ENCODE results near the gene LMF1.
"Not testable (repeated sequence)": the region's sequence is repeated elsewhere in the genome, so short reads cannot be mapped to it uniquely, and the experiment has no call there.

Gene LMF1

GRCh38 chr16:842061-842476 is 128.7 kb downstream of the LMF1 start:
- DNase-seq: no peak

GRCh38 chr16:841455-842060 is 129.2 kb downstream of the LMF1 start:
- no peak for DNase-seq

DNA sequence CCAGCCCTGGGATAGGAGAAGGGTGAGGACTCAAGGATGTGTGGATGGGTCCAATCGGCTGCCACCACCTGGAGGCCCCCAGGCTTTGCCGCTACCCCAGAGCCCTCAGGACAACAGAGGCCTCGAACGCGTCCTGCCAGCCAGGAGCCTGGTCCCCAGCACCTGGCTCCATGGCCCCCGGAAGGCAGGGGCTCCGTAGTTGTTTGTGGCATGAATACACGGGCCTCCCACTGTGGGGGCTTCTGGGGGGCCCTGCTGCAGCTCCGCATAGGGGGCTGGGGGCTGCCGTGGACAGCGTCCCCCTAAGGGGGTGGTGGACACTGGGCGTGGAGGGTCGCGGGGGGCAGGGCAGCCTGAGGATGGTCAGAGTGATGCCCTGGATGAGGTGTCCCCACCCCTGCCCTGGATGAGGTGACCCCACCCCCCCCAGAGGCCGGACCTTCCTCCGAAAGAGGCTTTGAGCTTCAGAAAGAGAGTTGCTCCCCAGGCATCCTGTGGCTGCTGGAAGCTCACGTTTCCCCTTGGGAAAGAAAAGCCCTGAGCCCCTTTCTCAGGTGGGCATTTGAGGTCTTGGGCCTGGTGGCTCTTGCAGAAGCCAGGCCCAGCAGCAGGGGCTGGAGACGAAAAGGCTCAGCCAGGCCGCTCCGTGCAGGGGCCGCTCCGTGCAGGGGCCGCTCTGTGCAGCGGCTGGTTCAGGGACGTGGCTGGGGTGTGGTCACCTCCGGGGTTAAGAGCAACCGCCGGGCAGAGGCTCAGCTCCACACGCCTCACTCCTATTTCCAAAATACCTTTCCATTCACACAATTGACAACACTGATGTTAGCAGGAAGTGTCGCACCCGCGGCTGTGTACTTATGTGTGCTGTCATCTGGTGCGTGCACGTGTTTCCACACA is 130.0 kb downstream of the LMF1 start:
- DNase-seq: no peak

DNA sequence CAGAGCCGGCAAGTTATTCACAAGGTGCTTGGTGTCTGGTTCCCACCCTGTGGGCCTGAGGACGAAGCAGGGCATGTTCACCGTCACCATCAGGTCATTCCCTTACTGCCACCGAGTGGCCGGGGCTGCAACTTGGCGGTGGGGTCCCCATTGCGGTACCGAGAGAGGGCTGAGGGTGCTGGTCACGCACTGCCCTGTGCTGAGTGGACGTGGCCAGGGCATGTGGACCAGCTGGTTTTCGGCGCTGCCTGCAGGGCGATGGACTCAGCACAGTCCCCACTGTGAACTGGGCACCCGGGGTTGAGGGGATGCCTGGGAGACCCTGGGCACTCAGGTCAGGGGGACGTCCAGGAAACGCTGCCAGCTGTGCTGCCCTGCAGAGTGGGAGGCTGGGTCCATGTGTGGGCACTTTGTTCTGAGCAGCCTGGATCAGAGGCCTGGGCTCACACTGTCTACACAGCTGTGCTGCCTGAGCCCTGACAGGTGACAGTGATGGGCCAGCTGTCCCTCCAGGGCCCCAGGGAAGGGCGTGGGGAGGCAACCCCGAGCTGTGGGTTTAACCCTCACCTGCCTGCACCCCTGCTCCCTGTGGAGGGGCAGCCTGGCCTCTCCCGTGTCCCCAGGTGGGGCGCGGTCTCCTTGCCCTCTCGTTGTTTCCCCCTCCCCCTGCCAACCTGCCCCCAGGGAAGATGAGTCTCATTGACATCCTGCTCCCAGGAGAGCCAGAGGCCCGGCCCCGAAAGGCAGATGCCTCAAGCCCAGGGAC is 131.0 kb downstream of the LMF1 start:
- no peak for DNase-seq

GRCh38 chr16:838741-839140 is 132.0 kb downstream of the LMF1 start:
- DNase-seq: no peak

- not testable (repeated sequence) for DNase-seq
These were observed 134.0 kb downstream of the LMF1 start for GRCh38 chr16:836822-837221.

GRCh38 chr16:836221-836620 is 134.6 kb downstream of the LMF1 start:
- DNase-seq: no peak

GRCh38 chr16:835373-835772 is 135.4 kb downstream of the LMF1 start:
- DNase-seq: no peak

DNA sequence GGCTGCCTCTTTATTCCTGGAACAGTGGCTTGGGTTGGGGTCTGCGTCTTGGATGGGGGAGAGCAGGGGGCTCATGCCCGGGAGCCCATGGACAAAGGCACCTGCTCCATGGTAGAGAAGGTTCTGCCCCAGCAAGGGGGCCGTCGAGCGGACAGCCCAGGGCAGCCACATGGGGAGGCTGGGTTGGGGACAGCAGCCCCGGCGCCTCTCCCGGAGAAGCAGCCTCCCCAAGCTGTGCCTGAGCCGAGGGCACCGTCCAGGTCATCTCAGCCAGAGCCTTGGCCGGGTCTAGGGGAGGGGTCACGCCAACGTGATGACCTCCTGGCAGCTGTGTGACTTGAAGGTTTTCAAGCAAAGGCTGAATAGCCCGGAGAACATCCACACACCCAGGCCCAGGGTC is 137.4 kb downstream of the LMF1 start:
- DNase-seq: no peak

GRCh38 chr16:832652-833336 is 138.0 kb downstream of the LMF1 start:
- DNase-seq: no peak

- no peak for DNase-seq
These were observed 139.0 kb downstream of the LMF1 start for GRCh38 chr16:831571-832413.

DNA sequence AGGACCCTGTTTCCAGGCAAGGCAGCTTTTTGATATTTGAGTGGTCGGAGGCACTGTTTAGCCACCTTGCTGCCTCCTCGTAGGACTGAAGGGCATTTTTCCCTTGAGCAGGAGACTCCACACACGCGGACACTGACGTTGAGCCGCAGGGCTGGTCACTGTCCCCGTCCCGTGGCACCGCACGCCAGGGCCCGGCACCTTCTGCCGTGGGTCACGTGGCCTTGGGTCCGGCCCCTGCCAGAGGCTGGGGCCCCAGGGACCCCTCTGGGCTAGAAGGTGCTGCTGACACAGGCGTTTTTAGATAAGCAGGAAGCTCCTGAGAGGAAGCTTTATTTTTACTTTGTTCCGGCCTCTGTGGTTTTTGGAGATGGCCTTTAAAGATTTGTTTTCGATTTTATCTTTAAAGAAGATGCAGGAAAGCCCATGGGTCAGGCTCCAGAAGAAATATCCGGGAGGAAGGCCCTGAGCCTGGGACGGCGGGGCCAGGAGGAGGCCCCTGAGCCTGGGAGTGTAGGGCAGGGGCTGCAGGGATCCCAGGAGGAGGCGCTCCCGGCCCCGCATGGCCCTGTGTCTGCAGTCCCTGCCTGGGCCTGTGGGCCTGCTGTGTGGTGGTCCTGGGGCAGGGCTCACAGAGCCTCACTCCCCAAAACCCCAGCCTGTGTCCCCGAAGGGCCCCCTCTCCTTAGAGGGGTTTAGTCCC is 139.8 kb downstream of the LMF1 start:
- no peak for DNase-seq

GRCh38 chr16:830107-830870 is 140.5 kb downstream of the LMF1 start:
- DNase-seq: no peak

DNA sequence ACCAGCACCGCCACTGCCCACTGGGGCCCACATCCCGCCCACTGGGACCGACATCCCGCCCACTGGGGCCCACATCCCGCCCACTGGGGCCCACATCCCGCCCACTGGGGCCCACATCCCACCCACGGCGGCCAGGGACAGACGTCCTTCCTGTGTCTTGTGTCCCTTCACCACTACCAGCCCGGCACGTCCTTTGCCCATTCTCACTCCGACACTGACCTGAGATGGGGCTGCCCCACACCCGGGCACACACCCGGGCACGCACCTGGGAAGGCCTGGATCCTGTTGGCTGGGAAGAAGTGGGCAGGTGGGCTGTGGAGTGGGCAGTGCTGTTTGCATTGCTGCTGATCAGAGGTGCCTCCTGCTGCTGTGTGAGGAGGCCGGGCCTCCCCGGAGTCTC is 141.9 kb downstream of the LMF1 start:
- no peak for DNase-seq

DNA sequence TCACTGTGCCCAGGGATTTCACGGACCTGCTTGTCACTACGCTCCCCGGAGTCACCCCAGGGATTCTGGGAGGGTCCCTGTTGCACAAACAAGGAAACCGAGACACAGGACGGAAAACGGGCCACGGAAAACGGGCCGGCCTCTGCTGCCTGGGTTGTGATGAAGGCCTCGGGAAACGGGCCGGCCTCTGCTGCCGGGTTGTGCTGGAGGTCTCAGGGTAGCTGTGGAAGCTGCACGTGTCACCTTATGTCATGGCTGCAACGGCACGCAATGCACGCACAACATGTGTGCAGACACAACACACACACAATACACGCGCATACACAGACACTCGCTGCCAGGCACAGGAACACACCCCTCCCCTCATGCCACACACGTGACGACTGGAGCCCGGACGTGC is 143.3 kb downstream of the LMF1 start:
- no peak for DNase-seq

DNA sequence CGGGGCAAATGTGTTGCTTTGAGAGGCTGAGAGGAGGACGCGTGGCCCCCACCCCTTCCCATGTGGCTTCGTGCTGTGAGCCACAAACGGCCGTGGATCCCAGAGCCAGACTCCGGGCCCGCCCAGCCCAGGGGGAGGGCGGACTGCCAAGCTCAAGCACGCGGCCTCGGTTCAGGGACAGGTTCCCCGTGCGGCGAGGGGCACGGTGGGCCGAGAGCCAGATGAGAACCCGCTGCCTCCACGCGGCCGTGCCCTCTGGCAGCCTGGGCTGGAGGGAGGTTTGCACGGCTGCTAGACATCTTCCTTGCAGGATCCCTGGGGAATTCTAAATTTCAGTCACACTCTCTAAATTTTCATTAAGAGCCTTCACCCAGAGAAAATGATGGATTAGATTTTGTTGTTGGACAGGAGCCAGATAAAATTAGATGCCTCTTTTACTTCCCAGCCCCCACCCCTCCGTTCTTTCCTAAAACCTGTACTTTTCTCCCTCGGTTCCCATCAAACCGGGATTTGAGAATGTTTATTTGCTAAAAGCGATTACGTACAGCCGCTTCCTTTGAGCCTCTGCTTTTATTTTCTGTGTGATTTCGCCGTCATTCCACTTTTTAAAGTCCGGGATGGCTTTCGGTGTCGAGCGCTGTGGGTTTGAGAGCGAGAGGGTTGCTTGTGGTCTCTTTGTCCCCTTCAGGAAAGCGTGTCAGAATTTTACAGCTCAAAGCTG is 145.3 kb downstream of the LMF1 start:
- no peak for DNase-seq

DNA sequence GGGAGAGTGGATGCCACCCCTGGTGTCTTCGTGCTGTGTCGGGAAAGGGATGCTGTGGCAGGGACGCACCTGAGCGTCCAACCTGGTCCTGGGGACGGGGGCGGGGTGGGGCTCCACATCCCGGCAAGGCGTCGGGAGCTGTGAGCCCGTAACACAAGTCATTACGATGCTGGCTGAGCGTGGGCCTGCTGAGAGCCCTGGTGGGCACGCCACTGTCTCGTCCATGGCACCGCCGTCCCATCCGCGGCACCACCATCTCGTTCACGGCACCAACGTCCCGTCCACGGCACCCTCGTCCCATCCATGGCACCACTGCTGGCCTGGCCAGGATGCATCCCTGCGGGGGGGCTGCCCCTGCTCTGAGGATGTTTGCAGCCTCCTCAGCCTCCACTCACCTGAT is 146.2 kb downstream of the LMF1 start:
- DNase-seq: no peak

- no peak for DNase-seq
These were observed 146.6 kb downstream of the LMF1 start for GRCh38 chr16:824194-824593.

- DNase-seq: no peak
These were observed 147.9 kb downstream of the LMF1 start for GRCh38 chr16:822909-823297.
